K562 (cell line): ENCODE measurements around the gene ARL8A. TPM values are rescaled to one million over a fixed set of nuclear protein-coding genes. Genes with fewer than 3 reads are reported as not detected.

Experiments used
- ATAC-seq: fragments of 200-7000 bp; cut with Tn5 transposase; 3 replicates; pipeline ENCODE4 v1.9.1; 2020; ENCODE audit warnings: moderate library complexity
- BruUV-seq: library from RNA; stranded (reverse); fragments of 400-500 nt; replicated peaks from 2 replicates; lab custom pipeline; 2021; lab: Mats Ljungman, UMichigan
- CTCF ChIA-PET: fragments of 300-600 bp; formaldehyde crosslinking; extraction: SDS; loops from one replicate; lab custom pipeline; 2021; ENCODE audit warnings: low intra/inter-chr PET ratio; lab: Yijun Ruan, JAX
- POLR2A ChIA-PET: fragments of 300-600, 350-650 bp; sonication (Branson Sonifier 250); formaldehyde crosslinking; extraction: SDS; loops from one replicate; lab custom pipeline; 2021; ENCODE audit warnings: antibody characterized with exemption, inconsistent platforms; lab: Yijun Ruan, JAX
- DNase-seq, 4 experiments: peaks; one replicate each; pipeline versions ENCODE4 v3.0.0 to v3.0.0-alpha.2; 2011 to 2018; ENCODE audit warnings: low spot score in 3 of 4, mixed read lengths in 3 of 4; ENCODE audit errors: extremely low read depth in 1 of 4
- FAIRE-seq: peaks from 2 replicates; lab custom pipeline; 2011; peaks lifted over from hg19 to GRCh38; lab: Jason Lieb, UNC
- H2AFZ ChIP-seq: 2 replicates; pipeline ENCODE4 v1.6.0; 2011; ENCODE audit warnings: low read depth, low read length, control low read depth, inconsistent platforms
- H3K27ac ChIP-seq: fragments of 200-600 bp; 3 replicates; pipeline ENCODE4 v1.8.0; 2011; ENCODE audit warnings: low read depth, mild to moderate bottlenecking, control low read depth, inconsistent platforms, low read length, moderate library complexity, mixed read lengths; ENCODE audit errors: extremely low read depth
- H3K27me3 ChIP-seq, 2 experiments: fragments of 300-600 bp in 1 of 2; 2 replicates in 1 of 2; 3 replicates in 1 of 2; pipeline versions ENCODE4 v1.6.0 to v1.8.0; 2011; ENCODE audit warnings: inconsistent platforms in 2 of 2, low read length in 2 of 2, mild to moderate bottlenecking in 1 of 2, mixed read lengths in 1 of 2, moderate library complexity in 1 of 2; ENCODE audit not compliant: control insufficient read depth in 2 of 2, insufficient read depth in 2 of 2
- H3K36me3 ChIP-seq: fragments of 300-600 bp; 3 replicates; pipeline ENCODE4 v1.8.0; 2011; ENCODE audit warnings: mild to moderate bottlenecking, low read length, inconsistent platforms; ENCODE audit not compliant: control insufficient read depth, insufficient read depth
- H3K4me1 ChIP-seq, 2 experiments: fragments of 200-600 bp in 1 of 2; replicated peaks in 1 of 2; 2 replicates in 1 of 2; 3 replicates in 1 of 2; pipeline versions ENCODE4 v1.5.1 to v1.8.0; 2011; ENCODE audit warnings: inconsistent platforms in 2 of 2, low read length in 2 of 2, mild to moderate bottlenecking in 1 of 2, mixed read lengths in 1 of 2, moderate library complexity in 1 of 2; ENCODE audit not compliant: control insufficient read depth in 2 of 2, insufficient read depth in 2 of 2
- H3K4me2 ChIP-seq: 2 replicates; pipeline ENCODE4 v1.6.1; 2011; ENCODE audit warnings: low read length, control low read depth, inconsistent platforms, mixed read lengths; ENCODE audit not compliant: insufficient read depth
- H3K4me3 ChIP-seq: fragments of 200-600 bp; sonication (generic), shearing (Covaris generic); 2 replicates; pipeline ENCODE4 v1.5.1; 2016; ENCODE audit warnings: control low read depth, inconsistent platforms
- H3K79me2 ChIP-seq: fragments of 200-600 bp; 3 replicates; pipeline ENCODE4 v1.8.0; 2011; ENCODE audit warnings: low read length, inconsistent platforms; ENCODE audit not compliant: control insufficient read depth, insufficient read depth
- H3K9ac ChIP-seq, 2 experiments: 2 replicates each; pipeline versions ENCODE4 v1.6.0 to v1.6.1; 2011; ENCODE audit warnings: low read depth in 2 of 2, low read length in 2 of 2, control low read depth in 1 of 2, inconsistent platforms in 1 of 2, mild to moderate bottlenecking in 1 of 2, mixed read lengths in 1 of 2; ENCODE audit not compliant: insufficient read depth in 1 of 2
- H3K9me1 ChIP-seq: one replicate; pipeline ENCODE4 v1.6.0; 2011; ENCODE audit warnings: inconsistent platforms, mild to moderate bottlenecking, low read length, moderate library complexity; ENCODE audit not compliant: control insufficient read depth, insufficient read depth
- H3K9me3 ChIP-seq: replicated peaks from 2 replicates; pipeline ENCODE4 v1.5.1; 2011; ENCODE audit warnings: low read depth, low read length, inconsistent platforms; ENCODE audit not compliant: control insufficient read depth, insufficient read depth
- H4K20me1 ChIP-seq: replicated peaks from 2 replicates; pipeline ENCODE4 v1.6.1; 2011; ENCODE audit warnings: low read length, inconsistent platforms, mixed read lengths; ENCODE audit not compliant: control insufficient read depth, insufficient read depth
- BRD9 ChIP-seq: fragments of 450-650 bp; IDR thresholded peaks from 2 replicates; pipeline ENCODE4 v1.6.1; 2018; ENCODE audit warnings: low read depth; ENCODE audit not compliant: partially characterized antibody
- CBX1 ChIP-seq: sonication (generic); IDR thresholded peaks from 2 replicates; pipeline ENCODE4 v1.6.1; 2016; ENCODE audit warnings: antibody characterized with exemption, low read depth, mild to moderate bottlenecking
- CUX1 ChIP-seq: fragments of 200-800 bp; sonication (Bioruptor generic); IDR thresholded peaks from 2 replicates; pipeline ENCODE4 v1.6.1; 2016; ENCODE audit warnings: missing genetic modification characterization, missing compliant biosample characterization
- KAT2B ChIP-seq: IDR thresholded peaks from one replicate; pipeline ENCODE4 v1.6.1; 2012; ENCODE audit warnings: low read depth, mild to moderate bottlenecking, control low read depth, inconsistent platforms, low read length, moderate library complexity
- MBD1 ChIP-seq: fragments of 250-450 bp; sonication (Bioruptor Pico); IDR thresholded peaks from 2 replicates; pipeline ENCODE4 v1.8.0; 2022; ENCODE audit warnings: inconsistent platforms
- PCBP2 ChIP-seq: fragments of 200-400 bp; formaldehyde crosslinking; IDR thresholded peaks from 2 replicates; pipeline ENCODE4 v1.6.1; 2018; ENCODE audit warnings: low read length, low read depth, mild to moderate bottlenecking, moderate library complexity; ENCODE audit not compliant: poor library complexity, severe bottlenecking
- POLR2A ChIP-seq: fragments of 450-650 bp; conservative IDR thresholded peaks from 2 replicates; pipeline ENCODE4 v1.6.1; 2016
- POLR2AphosphoS2 ChIP-seq: IDR thresholded peaks from 2 replicates; pipeline ENCODE4 v1.6.1; 2012; ENCODE audit warnings: low read length, improper control_type of control experiment
- POLR2B ChIP-seq: fragments of 450-650 bp; IDR thresholded peaks from 2 replicates; pipeline ENCODE4 v1.6.1; 2018; ENCODE audit warnings: low read depth; ENCODE audit not compliant: partially characterized antibody
- POLR2H ChIP-seq: IDR thresholded peaks from 2 replicates; pipeline ENCODE4 v1.6.1; 2016; ENCODE audit warnings: missing genetic modification characterization, low read depth, mild to moderate bottlenecking, control low read depth, missing compliant biosample characterization, moderate library complexity
- RBM25 ChIP-seq: fragments of 200-400 bp; formaldehyde crosslinking; IDR thresholded peaks from 2 replicates; pipeline ENCODE4 v1.6.1; 2018; ENCODE audit warnings: low read length, low read depth, moderate library complexity; ENCODE audit not compliant: severe bottlenecking
- SUPT5H ChIP-seq: fragments of 450-650 bp; IDR thresholded peaks from 2 replicates; pipeline ENCODE4 v1.6.1; 2016
- ZNF140 ChIP-seq: fragments of 250-450 bp; sonication (Bioruptor Pico); IDR thresholded peaks from 2 replicates; pipeline ENCODE4 v1.8.0; 2021; ENCODE audit warnings: moderate library complexity, mild to moderate bottlenecking, inconsistent platforms
- ZNF175 ChIP-seq: fragments of 200-800 bp; sonication (Bioruptor generic); IDR thresholded peaks from 2 replicates; pipeline ENCODE4 v1.6.1; 2016; ENCODE audit warnings: low read depth, mild to moderate bottlenecking, missing genetic modification characterization, missing compliant biosample characterization
- ZNF3 ChIP-seq: fragments of 250-450 bp; sonication (Bioruptor Pico); IDR thresholded peaks from 2 replicates; pipeline ENCODE4 v1.5.0; 2021; ENCODE audit warnings: mild to moderate bottlenecking, moderate library complexity
- ZNF511 ChIP-seq: sonication (generic); formaldehyde crosslinking; IDR thresholded peaks from 2 replicates; pipeline ENCODE4 v1.8.0; 2022; ENCODE audit warnings: mild to moderate bottlenecking, missing genetic modification reagents
- ZNF589 ChIP-seq: fragments of 200-800 bp; sonication (Bioruptor generic); IDR thresholded peaks from 2 replicates; pipeline ENCODE4 v1.6.1; 2016; ENCODE audit warnings: low read depth, missing genetic modification characterization, missing compliant biosample characterization
- WGBS: fragments of 100-300 bp; shearing (Covaris generic); methylation state at CpG from one replicate; pipeline ENCODE4 v1.1.6; 2016; ENCODE audit warnings: low coverage, mixed read lengths; ENCODE audit not compliant: insufficient coverage; ENCODE audit errors: missing lambda C conversion rate; 5-methylcytosine and 5-hydroxymethylcytosine counted together
- in situ Hi-C: fragments of 300-500 bp; cut with MboI; formaldehyde crosslinking; loops from 4 replicates; pipeline ENCODE4 v1.15.0; 2018; ENCODE audit warnings: inconsistent platforms, mixed read lengths
- intact Hi-C: fragments of 100-400 bp; cut with micrococcal nuclease; formaldehyde crosslinking; loops from 2 replicates; pipeline ENCODE4 v1.14.2; 2022
- polyA plus RNA-seq, 8 experiments: library from polyadenylated mRNA; depleted of rRNA in 4 of 8; stranded (reverse) in 5 of 8; unstranded in 3 of 8; fragments of >200 nt; fragmentation: Nextera tagmentation in 2 of 8; fragmentation: Illumina TruSeq in 1 of 8; extraction: Ambion mirVana in 2 of 8; extraction: Trizol in 1 of 8; gene quantifications; 2 replicates each; pipeline versions ENCODE4 v1.2.1 to v1.2.3, GENCODE V29; 2011 to 2014; ENCODE audit warnings: inconsistent platforms in 1 of 8, missing spikeins in 1 of 8
- total RNA-seq, 7 experiments: library from RNA; depleted of rRNA in 6 of 7; stranded (reverse); fragments of >200 nt in 6 of 7; fragmentation: Illumina TruSeq in 2 of 7; extraction: Trizol in 2 of 7; gene quantifications; 2 replicates each; pipeline versions ENCODE4 v1.2.1 to v1.2.3, GENCODE V29; 2011 to 2021; ENCODE audit warnings: low replicate concordance in 1 of 7

ARL8A gene
- total and polyA plus RNA-seq, 9 of the 15 experiments (the other 6 are each of a cell fraction or from before 2014, with no cell fraction given) = 0.17 to 27.3 (median 15.6) TPM

- in situ Hi-C loops = no loop called here
- FAIRE-seq (no peak), DNase-seq (no peak), ATAC-seq (no peak)
- H3K4me1 ChIP-seq = peaks cover 32 to 37% of the 10 kb centered on the region in 2 experiments; a peak in 4 of 5 replicates
- no peak overlapping the region for H3K4me3 ChIP-seq
- peaks cover 25% of the 10 kb centered on the region for H3K79me2 ChIP-seq
- H3K9ac ChIP-seq = no peak overlapping the region
- no peak overlapping the region for H2AFZ ChIP-seq
- H4K20me1 ChIP-seq = peaks cover 7% of the 10 kb centered on the region
- H3K4me2 ChIP-seq = no peak overlapping the region
- 70% methylated on average over 5 of the region's 5 CpGs for WGBS
- CTCF ChIA-PET = no interaction called here
- no peaks in the 10 kb centered on the region for H3K27me3 ChIP-seq
- peaks cover 4% of the 10 kb centered on the region for H3K9me1 ChIP-seq
- POLR2A ChIA-PET = interaction anchor here (0.6 to 8.9 kb wide), 6 partner anchors 10 to 279 kb away, joined by 3 to 49 read pairs (median 10); partner anchors contain the start of gene PTPN7
- no TSS peak for BruUV-seq
- H3K27ac ChIP-seq = no peak overlapping the region
- intact Hi-C loops = no loop called here
- peaks cover 45% of the 10 kb centered on the region for H3K36me3 ChIP-seq
- H3K9me3 ChIP-seq = no peaks in the 10 kb centered on the region
- no peak for TF ChIP-seq PCBP2
- no peak for TF ChIP-seq ZNF175 (CRISPR knock-in tag)
- TF ChIP-seq ZNF589 (CRISPR knock-in tag) = no peak
- no peak for TF ChIP-seq BRD9
- TF ChIP-seq POLR2AphosphoS2 = peak; percentile 10; the same call in 1 of the 2 replicates
- TF ChIP-seq CUX1 (CRISPR knock-in tag) = no peak
- no peak for TF ChIP-seq ZNF511 (CRISPR knock-in tag)
- TF ChIP-seq KAT2B = no peak
- TF ChIP-seq POLR2H = no peak; the same call in 1 of the 2 replicates
- peak; percentile 10; the same call in 1 of the 2 replicates for TF ChIP-seq ZNF3
- TF ChIP-seq CBX1 = no peak
- TF ChIP-seq SUPT5H = peak; percentile 76
- TF ChIP-seq ZNF140 (CRISPR knock-in tag) = no peak
- peak; percentile 66 for TF ChIP-seq POLR2A
- TF ChIP-seq MBD1 = no peak
- peak; percentile 46 for TF ChIP-seq POLR2B
- TF ChIP-seq RBM25 = no peak
These were observed 1.7 kb upstream of the ARL8A start for GRCh38 chr1:202146279-202146678.
